Neutrophil (primary cell): Measurements from ENCODE around the gene LARGE1.

Source experiments
- H3K27ac ChIP-seq: fragments of 200-600 bp; sonication (generic); 2 replicates; pipeline ENCODE4 v1.5.1; 2016; ENCODE audit warnings: mild to moderate bottlenecking, moderate library complexity
- H3K27me3 ChIP-seq: fragments of 200-600 bp; sonication (generic); 2 replicates; pipeline ENCODE4 v1.6.0; 2016; ENCODE audit warnings: mild to moderate bottlenecking
- H3K36me3 ChIP-seq: fragments of 200-600 bp; sonication (generic); 2 replicates; pipeline ENCODE4 v1.5.1; 2017
- H3K4me1 ChIP-seq, 2 experiments: fragments of 200-600 bp in 1 of 2; sonication (generic) in 1 of 2; 1 replicate in 1 of 2; 2 replicates in 1 of 2; pipeline versions ENCODE4 v1.5.1 to v1.6.1; 2013 to 2016; ENCODE audit warnings: low read depth in 1 of 2, low read length in 1 of 2, mild to moderate bottlenecking in 1 of 2, moderate library complexity in 1 of 2; ENCODE audit not compliant: control insufficient read depth in 1 of 2, insufficient read depth in 1 of 2
- H3K4me3 ChIP-seq, 2 experiments: fragments of 200-600 bp in 1 of 2; sonication (generic) in 1 of 2; 1 replicate in 1 of 2; 2 replicates in 1 of 2; pipeline ENCODE4 v1.5.1; 2013 to 2016; ENCODE audit warnings: low read depth in 1 of 2, low read length in 1 of 2, mild to moderate bottlenecking in 1 of 2, moderate library complexity in 1 of 2
- H3K9me3 ChIP-seq: fragments of 200-600 bp; sonication (generic); 2 replicates; pipeline ENCODE4 v1.5.1; 2016
- TF ChIP-seq, protein P1 (sequence below): fragments of 200-600 bp; sonication (generic); IDR thresholded peaks from 2 replicates; pipeline ENCODE4 v1.5.1; 2016; ENCODE audit warnings: antibody characterized with exemption

Gene LARGE1

GRCh38 chr22:33906475-33906874 lies 13.8 kb downstream of the LARGE1 start:
- Histone ChIP-seq H3K9me3 (no peaks in the 10 kb centered on the region), H3K4me1 (no peaks in the 10 kb centered on the region), H3K36me3 (no peaks in the 10 kb centered on the region), H3K27me3 (no peaks in the 10 kb centered on the region), H3K27ac (no peak overlapping the region), H3K4me3 (no peak overlapping the region)
- TF ChIP-seq, protein P1, sequence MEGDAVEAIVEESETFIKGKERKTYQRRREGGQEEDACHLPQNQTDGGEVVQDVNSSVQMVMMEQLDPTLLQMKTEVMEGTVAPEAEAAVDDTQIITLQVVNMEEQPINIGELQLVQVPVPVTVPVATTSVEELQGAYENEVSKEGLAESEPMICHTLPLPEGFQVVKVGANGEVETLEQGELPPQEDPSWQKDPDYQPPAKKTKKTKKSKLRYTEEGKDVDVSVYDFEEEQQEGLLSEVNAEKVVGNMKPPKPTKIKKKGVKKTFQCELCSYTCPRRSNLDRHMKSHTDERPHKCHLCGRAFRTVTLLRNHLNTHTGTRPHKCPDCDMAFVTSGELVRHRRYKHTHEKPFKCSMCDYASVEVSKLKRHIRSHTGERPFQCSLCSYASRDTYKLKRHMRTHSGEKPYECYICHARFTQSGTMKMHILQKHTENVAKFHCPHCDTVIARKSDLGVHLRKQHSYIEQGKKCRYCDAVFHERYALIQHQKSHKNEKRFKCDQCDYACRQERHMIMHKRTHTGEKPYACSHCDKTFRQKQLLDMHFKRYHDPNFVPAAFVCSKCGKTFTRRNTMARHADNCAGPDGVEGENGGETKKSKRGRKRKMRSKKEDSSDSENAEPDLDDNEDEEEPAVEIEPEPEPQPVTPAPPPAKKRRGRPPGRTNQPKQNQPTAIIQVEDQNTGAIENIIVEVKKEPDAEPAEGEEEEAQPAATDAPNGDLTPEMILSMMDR = no peak

DNA sequence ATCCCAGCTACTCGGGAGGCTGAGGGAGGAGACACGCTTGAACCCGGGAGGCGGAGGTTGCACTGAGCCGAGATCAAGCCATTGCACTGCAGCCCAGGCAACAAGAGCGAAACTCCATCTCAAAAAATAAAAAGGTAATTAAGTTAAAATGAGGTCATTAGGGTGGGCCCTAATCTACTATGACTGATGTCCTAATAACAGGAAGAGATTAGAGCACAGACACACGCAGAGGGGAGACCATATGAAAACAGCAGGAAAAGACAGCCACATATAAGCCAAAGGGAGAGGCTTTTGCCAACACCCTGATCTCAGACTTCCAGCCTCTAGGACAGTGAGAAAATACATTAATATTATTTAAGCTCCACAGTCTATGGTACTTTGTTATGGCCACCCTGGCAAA lies 17.3 kb downstream of the LARGE1 start:
- TF ChIP-seq, protein P1 = no peak
- H3K27ac ChIP-seq = no peak overlapping the region
- no peaks in the 10 kb centered on the region for H3K36me3 ChIP-seq
- H3K4me3 ChIP-seq = no peak overlapping the region
- no peaks in the 10 kb centered on the region for H3K4me1 ChIP-seq
- no peaks in the 10 kb centered on the region for H3K9me3 ChIP-seq
- H3K27me3 ChIP-seq = no peaks in the 10 kb centered on the region

DNA sequence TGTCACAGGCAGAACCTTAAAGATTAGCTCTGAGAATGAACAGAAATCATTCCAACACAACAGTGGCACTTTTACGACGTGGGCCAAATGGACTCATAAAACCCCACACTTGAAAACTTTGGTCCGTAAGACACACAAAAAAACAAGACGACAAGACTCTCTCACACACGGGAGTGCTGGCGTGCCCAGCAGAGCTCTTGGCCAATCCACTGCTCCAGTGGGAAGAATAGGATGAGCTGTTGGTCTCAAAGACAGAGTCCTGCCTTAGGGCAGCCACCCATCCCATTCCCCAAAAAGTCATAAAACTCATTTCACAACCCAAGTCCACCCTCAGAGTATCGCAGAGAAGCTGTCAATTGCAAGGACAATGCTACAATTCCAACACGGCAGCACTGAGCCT lies 18.2 kb downstream of the LARGE1 start:
- no peak overlapping the region for H3K4me3 ChIP-seq
- no peak overlapping the region for H3K27ac ChIP-seq
- TF ChIP-seq, protein P1 = no peak
- no peaks in the 10 kb centered on the region for H3K36me3 ChIP-seq
- H3K9me3 ChIP-seq = no peaks in the 10 kb centered on the region
- no peaks in the 10 kb centered on the region for H3K27me3 ChIP-seq
- no peaks in the 10 kb centered on the region for H3K4me1 ChIP-seq

- Histone ChIP-seq H3K4me3 (no peak overlapping the region), H3K27ac (no peak overlapping the region), H3K9me3 (no peaks in the 10 kb centered on the region), H3K36me3 (no peaks in the 10 kb centered on the region), H3K4me1 (no peaks in the 10 kb centered on the region), H3K27me3 (no peaks in the 10 kb centered on the region)
- TF ChIP-seq, protein P1 = no peak
These were observed 22.2 kb downstream of the LARGE1 start for GRCh38 chr22:33898121-33898520.

- no peak overlapping the region for H3K27ac ChIP-seq
- no peaks in the 10 kb centered on the region for H3K9me3 ChIP-seq
- no peaks in the 10 kb centered on the region for H3K36me3 ChIP-seq
- H3K27me3 ChIP-seq = no peaks in the 10 kb centered on the region
- H3K4me1 ChIP-seq = no peaks in the 10 kb centered on the region
- TF ChIP-seq, protein P1 = no peak
- H3K4me3 ChIP-seq = no peak overlapping the region
These were observed 22.8 kb downstream of the LARGE1 start for GRCh38 chr22:33897448-33897835.
